ENCODE results near the gene RFC2. TPM values are rescaled to one million over a fixed set of nuclear protein-coding genes. Genes with fewer than 3 reads are reported as not detected.

Gene RFC2
- total and polyA plus RNA-seq, 10 of the 15 experiments (the other 5 are each of a cell fraction or from before 2014, with no cell fraction given), result 25.8 to 145 (median 90.9) TPM

- TF ChIP-seq BCL3 (IDR thresholded peaks at IDR 0.05; ENCODE audit: borderline replicate concordance, insufficient read depth, low read depth, low read length, poor library complexity, severe bottlenecking), result no peak
- TF ChIP-seq STAT3 (IDR thresholded peaks at IDR 0.05; ENCODE audit: low read depth, low read length), result no peak
- TF ChIP-seq POLR2A (IDR thresholded peaks at IDR 0.05; ENCODE audit: low read depth, low read length), result no peak
- no peak for TF ChIP-seq MXI1 (IDR thresholded peaks at IDR 0.05; ENCODE audit: low read depth, low read length)
- TF ChIP-seq ZBTB40 (IDR thresholded peaks at IDR 0.05; ENCODE audit: borderline replicate concordance), result no peak
- no peak for TF ChIP-seq SPI1 (IDR thresholded peaks at IDR 0.05; ENCODE audit: borderline replicate concordance, insufficient read depth, low read depth, low read length)
- TF ChIP-seq TAF1 (IDR thresholded peaks at IDR 0.05; ENCODE audit: borderline replicate concordance, low read depth, low read length), result no peak
- TF ChIP-seq REST (IDR thresholded peaks at IDR 0.05; ENCODE audit: low read depth, low read length), result no peak
- TF ChIP-seq TCF12 (IDR thresholded peaks at IDR 0.05; ENCODE audit: low read depth, low read length), result no peak
- peak; percentile 91 for TF ChIP-seq SMC3 (IDR thresholded peaks at IDR 0.05; ENCODE audit: borderline replicate concordance, low read length)
- no peak for TF ChIP-seq IRF3 (IDR thresholded peaks at IDR 0.05)
- no peak for TF ChIP-seq E2F8 (IDR thresholded peaks at IDR 0.05; ENCODE audit: low read depth, partially characterized antibody)
- TF ChIP-seq MYB (IDR thresholded peaks at IDR 0.05; ENCODE audit: borderline replicate concordance, low read depth, low read length), result no peak
- no peak for TF ChIP-seq MEF2A (IDR thresholded peaks at IDR 0.05; ENCODE audit: insufficient read depth, low read depth, low read length)
- TF ChIP-seq MTA3 (IDR thresholded peaks at IDR 0.05; ENCODE audit: borderline replicate concordance, low read length), result no peak
- no peak for TF ChIP-seq EED (IDR thresholded peaks at IDR 0.05; ENCODE audit: low read depth)
- no peak for TF ChIP-seq SUZ12 (IDR thresholded peaks at IDR 0.05; ENCODE audit: unreplicated experiment)
- no peak for TF ChIP-seq RBBP5 (conservative IDR thresholded peaks at IDR 0.05)
These were observed 47.5 kb downstream of the RFC2 start (continued) for GRCh38 chr7:74206589-74207120.
